ENCODE data around the gene MCU. TPM values are rescaled to one million over a fixed set of nuclear protein-coding genes. Genes with fewer than 3 reads are reported as not detected.

Gene MCU
- total RNA-seq, 1 donor from 2014 or later, result 21.7 TPM

DNA sequence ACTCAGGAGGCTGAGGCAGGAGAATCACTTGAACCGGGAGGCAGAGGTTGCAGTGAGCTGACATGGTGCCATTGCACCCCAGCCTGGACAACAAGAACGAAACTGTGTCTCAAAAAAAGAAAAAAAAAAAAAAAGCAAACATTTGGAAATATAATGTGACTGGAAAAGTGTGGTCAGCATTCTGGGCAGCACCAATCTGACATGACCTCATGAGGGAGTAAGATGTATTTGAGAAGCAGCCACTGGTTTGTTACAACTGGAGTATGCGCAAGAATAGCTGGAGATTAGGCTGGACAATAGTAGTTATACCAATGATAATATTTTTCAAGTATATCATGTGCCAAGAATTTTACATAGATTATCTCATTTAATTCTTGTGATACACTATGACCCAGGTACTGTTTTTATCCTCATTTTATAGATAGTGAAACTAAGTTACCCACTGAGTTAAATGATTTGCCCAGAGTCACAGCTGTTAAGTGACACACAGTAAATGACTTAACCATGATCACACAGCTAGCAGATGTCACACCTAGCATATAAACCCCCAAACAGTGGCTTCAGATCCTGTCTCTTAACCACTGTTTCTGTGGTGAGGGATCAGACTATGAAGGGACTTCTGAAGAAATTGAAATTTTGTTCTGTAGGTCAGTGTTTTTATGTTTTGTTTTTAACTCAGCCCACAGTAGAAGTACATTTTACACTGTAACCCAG lies 11.1 kb downstream of the MCU start:
- no peak for DNase-seq (ENCODE audit: low read depth, low spot score)
- Mint-ChIP-seq H3K27ac (ENCODE audit: unreplicated experiment) (no peak overlapping the region), H3K4me1 (no peaks in the 10 kb centered on the region), H3K4me3 (no peak overlapping the region), H3K9me3 (no peaks in the 10 kb centered on the region), H3K36me3 (ENCODE audit: low read depth) (no peaks in the 10 kb centered on the region), H3K27me3 (ENCODE audit: low read depth) (no peaks in the 10 kb centered on the region)
- TF ChIP-seq, protein P1, sequence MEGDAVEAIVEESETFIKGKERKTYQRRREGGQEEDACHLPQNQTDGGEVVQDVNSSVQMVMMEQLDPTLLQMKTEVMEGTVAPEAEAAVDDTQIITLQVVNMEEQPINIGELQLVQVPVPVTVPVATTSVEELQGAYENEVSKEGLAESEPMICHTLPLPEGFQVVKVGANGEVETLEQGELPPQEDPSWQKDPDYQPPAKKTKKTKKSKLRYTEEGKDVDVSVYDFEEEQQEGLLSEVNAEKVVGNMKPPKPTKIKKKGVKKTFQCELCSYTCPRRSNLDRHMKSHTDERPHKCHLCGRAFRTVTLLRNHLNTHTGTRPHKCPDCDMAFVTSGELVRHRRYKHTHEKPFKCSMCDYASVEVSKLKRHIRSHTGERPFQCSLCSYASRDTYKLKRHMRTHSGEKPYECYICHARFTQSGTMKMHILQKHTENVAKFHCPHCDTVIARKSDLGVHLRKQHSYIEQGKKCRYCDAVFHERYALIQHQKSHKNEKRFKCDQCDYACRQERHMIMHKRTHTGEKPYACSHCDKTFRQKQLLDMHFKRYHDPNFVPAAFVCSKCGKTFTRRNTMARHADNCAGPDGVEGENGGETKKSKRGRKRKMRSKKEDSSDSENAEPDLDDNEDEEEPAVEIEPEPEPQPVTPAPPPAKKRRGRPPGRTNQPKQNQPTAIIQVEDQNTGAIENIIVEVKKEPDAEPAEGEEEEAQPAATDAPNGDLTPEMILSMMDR (conservative IDR thresholded peaks at IDR 0.05), result no peak

- TF ChIP-seq, protein P1 (conservative IDR thresholded peaks at IDR 0.05), result no peak
- no peak for DNase-seq (ENCODE audit: low read depth, low spot score)
- Mint-ChIP-seq H3K36me3 (ENCODE audit: low read depth) (no peaks in the 10 kb centered on the region), H3K4me3 (no peak overlapping the region), H3K27ac (ENCODE audit: unreplicated experiment) (no peak overlapping the region), H3K27me3 (ENCODE audit: low read depth) (no peaks in the 10 kb centered on the region), H3K4me1 (no peaks in the 10 kb centered on the region), H3K9me3 (no peaks in the 10 kb centered on the region)
Observed at GRCh38 chr10:72704117-72704516, 12.2 kb downstream of the MCU start.

DNA sequence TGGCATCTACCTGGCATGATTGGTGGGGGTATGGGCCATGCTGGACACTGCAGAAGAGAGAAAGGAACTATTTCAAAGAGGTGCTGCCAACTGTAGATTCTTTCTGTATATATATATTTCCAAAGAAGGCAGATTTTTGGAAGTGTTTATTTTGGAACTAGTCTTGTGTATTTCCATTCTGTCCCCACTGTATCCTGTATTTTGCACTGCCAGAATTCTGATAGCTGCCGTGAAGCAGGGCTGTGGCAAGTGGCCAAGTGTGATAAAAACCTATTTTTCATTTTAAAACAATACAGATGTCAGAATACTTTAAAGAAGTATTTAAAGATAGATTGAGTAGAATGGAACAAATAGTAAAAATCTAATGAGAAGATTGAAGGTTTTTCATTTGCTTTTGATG lies 17.1 kb downstream of the MCU start:
- no peak overlapping the region for H3K4me3 Mint-ChIP-seq
- TF ChIP-seq, protein P1 (conservative IDR thresholded peaks at IDR 0.05), result no peak
- H3K36me3 Mint-ChIP-seq (ENCODE audit: low read depth), result no peaks in the 10 kb centered on the region
- H3K4me1 Mint-ChIP-seq, result peaks cover 6% of the 10 kb centered on the region
- no peak for DNase-seq (ENCODE audit: low read depth, low spot score)
- no peak overlapping the region for H3K27ac Mint-ChIP-seq (ENCODE audit: unreplicated experiment)
- H3K27me3 Mint-ChIP-seq (ENCODE audit: low read depth), result no peaks in the 10 kb centered on the region
- no peaks in the 10 kb centered on the region for H3K9me3 Mint-ChIP-seq

DNA sequence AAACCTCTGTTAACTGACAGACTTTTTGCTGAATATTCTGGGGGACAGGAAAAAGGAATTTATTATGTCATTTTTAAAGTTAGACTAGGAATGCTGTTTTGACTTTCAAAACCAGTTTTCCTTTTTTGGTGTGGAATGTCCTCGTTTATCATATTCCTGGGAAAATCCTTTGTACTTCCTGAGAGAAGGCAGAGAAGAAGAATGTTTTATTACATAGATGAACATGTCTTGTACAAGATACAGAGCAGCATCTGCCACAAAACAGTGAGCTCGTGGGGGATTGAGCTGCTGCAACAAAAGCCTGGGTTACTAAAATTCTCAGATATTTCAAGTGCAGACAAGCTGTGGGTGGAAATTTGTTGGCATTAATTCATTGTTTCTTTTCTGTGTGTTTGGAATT lies 20.2 kb downstream of the MCU start:
- TF ChIP-seq, protein P1 (conservative IDR thresholded peaks at IDR 0.05), result no peak
- Mint-ChIP-seq H3K9me3 (no peaks in the 10 kb centered on the region), H3K4me3 (no peak overlapping the region), H3K27me3 (ENCODE audit: low read depth) (no peaks in the 10 kb centered on the region), H3K4me1 (peaks cover 6% of the 10 kb centered on the region), H3K27ac (ENCODE audit: unreplicated experiment) (no peak overlapping the region), H3K36me3 (ENCODE audit: low read depth) (no peaks in the 10 kb centered on the region)
- no peak for DNase-seq (ENCODE audit: low read depth, low spot score)

- no peak overlapping the region for H3K4me3 Mint-ChIP-seq
- H3K9me3 Mint-ChIP-seq, result no peaks in the 10 kb centered on the region
- H3K27me3 Mint-ChIP-seq (ENCODE audit: low read depth), result no peaks in the 10 kb centered on the region
- H3K4me1 Mint-ChIP-seq, result no peaks in the 10 kb centered on the region
- H3K27ac Mint-ChIP-seq (ENCODE audit: unreplicated experiment), result no peak overlapping the region
- TF ChIP-seq, protein P1 (conservative IDR thresholded peaks at IDR 0.05), result no peak
- H3K36me3 Mint-ChIP-seq (ENCODE audit: low read depth), result no peaks in the 10 kb centered on the region
- DNase-seq (ENCODE audit: low read depth, low spot score), result no peak
Observed at GRCh38 chr10:72719941-72720592, 28.1 kb downstream of the MCU start.

Data from neural crest cell (in vitro differentiated cells).